ENCODE results near the gene PACRG.

DNA sequence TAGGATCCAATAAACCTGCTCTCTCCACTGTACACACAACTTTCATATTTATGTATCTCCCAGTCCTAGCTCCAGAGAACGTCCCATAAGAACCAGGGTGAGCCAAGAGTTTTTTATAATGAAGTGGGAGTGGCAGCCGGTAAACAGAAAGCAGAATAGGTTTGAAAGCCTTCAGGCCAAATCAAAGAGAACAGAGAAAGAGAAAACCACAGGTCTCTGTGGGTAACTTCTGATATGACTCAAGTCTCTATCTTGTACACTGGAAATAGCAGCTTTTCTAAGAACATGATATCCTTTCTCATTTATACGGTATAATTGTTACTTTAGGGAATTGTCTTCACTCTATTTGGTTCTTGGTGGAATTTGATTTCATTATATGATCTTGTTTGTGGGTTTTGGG, 273.6 kb downstream of the PACRG start:
- TF ChIP-seq, protein P1, sequence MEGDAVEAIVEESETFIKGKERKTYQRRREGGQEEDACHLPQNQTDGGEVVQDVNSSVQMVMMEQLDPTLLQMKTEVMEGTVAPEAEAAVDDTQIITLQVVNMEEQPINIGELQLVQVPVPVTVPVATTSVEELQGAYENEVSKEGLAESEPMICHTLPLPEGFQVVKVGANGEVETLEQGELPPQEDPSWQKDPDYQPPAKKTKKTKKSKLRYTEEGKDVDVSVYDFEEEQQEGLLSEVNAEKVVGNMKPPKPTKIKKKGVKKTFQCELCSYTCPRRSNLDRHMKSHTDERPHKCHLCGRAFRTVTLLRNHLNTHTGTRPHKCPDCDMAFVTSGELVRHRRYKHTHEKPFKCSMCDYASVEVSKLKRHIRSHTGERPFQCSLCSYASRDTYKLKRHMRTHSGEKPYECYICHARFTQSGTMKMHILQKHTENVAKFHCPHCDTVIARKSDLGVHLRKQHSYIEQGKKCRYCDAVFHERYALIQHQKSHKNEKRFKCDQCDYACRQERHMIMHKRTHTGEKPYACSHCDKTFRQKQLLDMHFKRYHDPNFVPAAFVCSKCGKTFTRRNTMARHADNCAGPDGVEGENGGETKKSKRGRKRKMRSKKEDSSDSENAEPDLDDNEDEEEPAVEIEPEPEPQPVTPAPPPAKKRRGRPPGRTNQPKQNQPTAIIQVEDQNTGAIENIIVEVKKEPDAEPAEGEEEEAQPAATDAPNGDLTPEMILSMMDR (IDR thresholded peaks at IDR 0.05) = no peak
- TF ChIP-seq POLR2A (IDR thresholded peaks at IDR 0.05) = no peak

Data from testis (tissue), 2 donors.